Spleen (tissue), 11 donors: Measurements from ENCODE around the gene FSHR. TPM values are rescaled to one million over a fixed set of nuclear protein-coding genes. Genes with fewer than 3 reads are reported as not detected.
A peak's percentile ranks its signal among the peaks of the same experiment; 100 is the strongest.

ENCODE experiments used
- DNase-seq: peaks from one replicate; pipeline ENCODE4 v3.0.0-alpha.2; 2020
- H3K27ac ChIP-seq, 8 donors: fragments of 200-600 bp; sonication (generic) in 7 of 8; 1 replicate in 4 of 8; 2 replicates in 4 of 8; pipeline versions ENCODE4 v1.5.0 to v1.8.0; 2016 to 2021; ENCODE audit warnings: inconsistent platforms in 4 of 8, mild to moderate bottlenecking in 4 of 8, moderate library complexity in 1 of 8
- H3K27me3 ChIP-seq, 7 donors: fragments of 200-600 bp; sonication (generic) in 6 of 7; replicated peaks in 1 of 7; 1 replicate in 4 of 7; 2 replicates in 3 of 7; pipeline versions ENCODE4 v1.5.0 to v1.8.0; 2016 to 2021; ENCODE audit warnings: inconsistent platforms in 3 of 7, mild to moderate bottlenecking in 1 of 7
- H3K36me3 ChIP-seq, 6 donors: fragments of 200-600 bp; sonication (generic) in 5 of 6; 1 replicate in 4 of 6; 2 replicates in 2 of 6; pipeline versions ENCODE4 v1.5.0 to v1.8.0; 2016 to 2021; ENCODE audit warnings: inconsistent platforms in 2 of 6
- H3K4me1 ChIP-seq, 6 donors: fragments of 200-600 bp; sonication (generic) in 5 of 6; 1 replicate in 3 of 6; 2 replicates in 3 of 6; pipeline versions ENCODE4 v1.5.0 to v1.8.0; 2016 to 2021; ENCODE audit warnings: inconsistent platforms in 3 of 6
- H3K4me3 ChIP-seq, 8 donors: fragments of 200-600 bp; sonication (generic) in 7 of 8; 1 replicate in 4 of 8; 2 replicates in 4 of 8; pipeline versions ENCODE4 v1.5.0 to v1.8.0; 2016 to 2021; ENCODE audit warnings: inconsistent platforms in 4 of 8, mild to moderate bottlenecking in 4 of 8, moderate library complexity in 2 of 8
- H3K9me3 ChIP-seq, 8 donors: fragments of 200-600 bp; sonication (generic) in 7 of 8; 1 replicate in 4 of 8; 2 replicates in 4 of 8; pipeline versions ENCODE4 v1.5.0 to v1.8.0; 2016 to 2021; ENCODE audit warnings: inconsistent platforms in 4 of 8
- CTCF ChIP-seq, 11 experiments: fragments of 200-600 bp in 7 of 11; fragments of 450-650 bp in 4 of 11; sonication (generic) in 4 of 11; IDR thresholded peaks in 8 of 11; conservative IDR thresholded peaks in 3 of 11; 1 replicate in 7 of 11; 2 replicates in 4 of 11; pipeline versions ENCODE4 v1.4.0 to v1.8.0; 2016 to 2021; ENCODE audit warnings: antibody characterized with exemption in 11 of 11, inconsistent platforms in 4 of 11, mild to moderate bottlenecking in 1 of 11
- POLR2A ChIP-seq, 3 donors: fragments of 450-650 bp; IDR thresholded peaks; one replicate each; pipeline ENCODE4 v1.5.1; 2017; ENCODE audit warnings: antibody characterized with exemption in 3 of 3, mild to moderate bottlenecking in 1 of 3
- POLR2AphosphoS5 ChIP-seq, 3 donors: sonication (generic); formaldehyde crosslinking; IDR thresholded peaks; one replicate each; pipeline ENCODE4 v1.5.1; 2017; ENCODE audit warnings: antibody characterized with exemption in 3 of 3
- WGBS, 5 donors: extraction: QIAGEN DNeasy Blood & Tissue Kit in 3 of 5; methylation state at CpG; one replicate each; pipeline versions ENCODE4 v1.1.5 to v1.1.7; 2013 to 2018; 5-methylcytosine and 5-hydroxymethylcytosine counted together
- intact Hi-C: fragments of 100-400 bp; cut with DNase I; formaldehyde crosslinking; loops from one replicate; pipeline ENCODE4 v1.15.0; 2023; ENCODE audit warnings: low total_unique reads
- polyA plus RNA-seq, 3 donors: library from polyadenylated mRNA; stranded (reverse); fragments of 200-250 nt; gene quantifications; one replicate each; pipeline ENCODE4 v1.2.1, GENCODE V29; 2013
- total RNA-seq, 7 donors: library from RNA; depleted of rRNA in 3 of 7; stranded (reverse); fragments of >200 nt in 3 of 7; fragmentation: NEBNext Ultra II Directional in 4 of 7; extraction: Animal tissue kit (Norgen Biotek cat#: 25700) in 4 of 7; gene quantifications; one replicate each; pipeline versions ENCODE4 v1.1.0 to v1.2.1, GENCODE V29; 2016 to 2021
- donor health status: healthy with polysubstance abuse.
- donor health status: DM: no; HTN: no; CAD: no; lungs with moderate emphysema.
- donor health status: DM: no; HTN: no; CAD: no.
- donor health status: Bipolar disorder and iron deficiency.
- donor health status: healthy.
- donor health status: DM: no; HTN: no; CAD: no.
- donor health status: DM: yes; HTN: yes; CAD: no.

FSHR gene
- total and polyA plus RNA-seq, 10 donors: 0.03 TPM; not detected in 9

- Histone ChIP-seq H3K4me1 (no peaks in the 10 kb centered on the region), H3K9me3 (no peaks in the 10 kb centered on the region), H3K27ac (no peak overlapping the region), H3K36me3 (no peaks in the 10 kb centered on the region), H3K4me3 (no peak overlapping the region), H3K27me3 (no peaks in the 10 kb centered on the region)
- intact Hi-C loops: no loop called here
- 75 to 93% (median 84%) methylated on average over 4 of the region's 4 CpGs for WGBS, 5 donors
- DNase-seq: no peak
- TF ChIP-seq POLR2AphosphoS5 (IDR thresholded peaks at IDR 0.05) (no peak), POLR2A (IDR thresholded peaks at IDR 0.05) (no peak), CTCF (IDR thresholded peaks at IDR 0.05 in 8 of 11, conservative IDR thresholded peaks at IDR 0.05 in 3 of 11) (no peak)
Measured at GRCh38 chr2:49026706-49027105, 127.6 kb downstream of the FSHR start.

DNA sequence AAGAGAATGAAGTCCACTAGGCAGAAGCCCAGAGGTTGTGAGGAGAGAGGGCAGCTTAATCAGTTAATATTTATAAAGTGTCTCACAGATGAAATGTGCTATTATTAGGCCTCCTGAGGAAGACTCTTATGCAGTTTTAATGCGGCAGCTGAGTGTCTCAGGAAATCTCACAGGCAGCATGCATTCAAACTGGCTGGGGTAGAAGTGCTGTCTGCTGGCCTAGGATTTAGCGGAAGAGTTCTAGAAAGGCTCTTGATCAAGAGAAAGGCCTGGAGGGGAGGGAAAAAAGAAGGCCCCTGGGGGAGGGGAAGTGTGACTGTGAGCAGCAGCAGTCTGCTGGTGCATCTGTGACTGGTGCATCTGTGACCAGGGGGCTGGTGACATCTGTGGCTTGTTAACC lies 133.0 kb downstream of the FSHR start:
- H3K27ac ChIP-seq: no peak overlapping the region
- H3K27me3 ChIP-seq: no peaks in the 10 kb centered on the region
- no peaks in the 10 kb centered on the region for H3K36me3 ChIP-seq
- 66 to 87% (median 78%) methylated on average over 2 of the region's 2 CpGs for WGBS, 5 donors
- intact Hi-C loops: no loop called here
- H3K9me3 ChIP-seq: no peaks in the 10 kb centered on the region
- TF ChIP-seq POLR2A (IDR thresholded peaks at IDR 0.05): no peak
- TF ChIP-seq POLR2AphosphoS5 (IDR thresholded peaks at IDR 0.05): no peak
- no peak for TF ChIP-seq CTCF (IDR thresholded peaks at IDR 0.05 in 8 of 11, conservative IDR thresholded peaks at IDR 0.05 in 3 of 11)
- no peak for DNase-seq
- no peaks in the 10 kb centered on the region for H3K4me1 ChIP-seq
- H3K4me3 ChIP-seq: no peak overlapping the region

GRCh38 chr2:49005261-49005660 lies 149.1 kb downstream of the FSHR start:
- no peak for TF ChIP-seq CTCF (IDR thresholded peaks at IDR 0.05 in 8 of 11, conservative IDR thresholded peaks at IDR 0.05 in 3 of 11)
- TF ChIP-seq POLR2AphosphoS5 (IDR thresholded peaks at IDR 0.05): no peak
- TF ChIP-seq POLR2A (IDR thresholded peaks at IDR 0.05): no peak
- intact Hi-C loops: no loop called here
- Histone ChIP-seq H3K9me3 (peaks cover 0 to 12% (median 0%) of the 10 kb centered on the region in 8 donors), H3K36me3 (no peaks in the 10 kb centered on the region), H3K4me1 (peaks cover 0 to 15% (median 3%) of the 10 kb centered on the region in 6 donors), H3K4me3 (no peak overlapping the region), H3K27ac (peak overlapping the region in 2 of 8 donors; percentile 48 to 68), H3K27me3 (no peaks in the 10 kb centered on the region)
- 68 to 90% (median 76%) methylated on average over 3 of the region's 3 CpGs for WGBS, 5 donors
- no peak for DNase-seq

GRCh38 chr2:49004036-49004626 lies 150.2 kb downstream of the FSHR start:
- Histone ChIP-seq H3K27ac (peak overlapping the region in 3 of 8 donors; percentile 18 to 68 (median 48)), H3K9me3 (peaks cover 0 to 12% (median 0%) of the 10 kb centered on the region in 8 donors), H3K4me1 (peaks cover 0 to 15% (median 3%) of the 10 kb centered on the region in 6 donors), H3K27me3 (no peaks in the 10 kb centered on the region), H3K36me3 (no peaks in the 10 kb centered on the region), H3K4me3 (no peak overlapping the region)
- TF ChIP-seq CTCF (IDR thresholded peaks at IDR 0.05 in 8 of 11, conservative IDR thresholded peaks at IDR 0.05 in 3 of 11) (no peak), POLR2AphosphoS5 (IDR thresholded peaks at IDR 0.05) (peak in 1 of 3 donors; percentile 10), POLR2A (IDR thresholded peaks at IDR 0.05) (no peak)
- intact Hi-C loops: no loop called here
- WGBS, 5 donors: 0% methylated on average over 1 of the region's 1 CpG
- no peak for DNase-seq
